Lung (tissue), 12 donors: ENCODE data around the gene CSTF1. TPM values are rescaled to one million over a fixed set of nuclear protein-coding genes. Genes with fewer than 3 reads are reported as not detected.

Experiments
- ATAC-seq: fragments of 200-7000 bp; cut with Tn5 transposase; one replicate; pipeline ENCODE4 v1.9.1; 2020; ENCODE audit warnings: moderate number of reproducible peaks; ENCODE audit not compliant: insufficient read depth, low FRiP score
- DNase-seq, 3 donors: peaks; one replicate each; pipeline ENCODE4 v3.0.0-alpha.2; 2013 to 2017
- H3K27ac ChIP-seq, 2 donors: one replicate each; pipeline ENCODE4 v1.5.1; 2013; ENCODE audit warnings: mild to moderate bottlenecking in 2 of 2, moderate library complexity in 2 of 2, control low read depth in 1 of 2, inconsistent platforms in 1 of 2, low read depth in 1 of 2, low read length in 1 of 2
- H3K27me3 ChIP-seq, 3 donors: one replicate each; pipeline ENCODE4 v1.5.1; 2013; ENCODE audit warnings: low read length in 2 of 3; ENCODE audit not compliant: control insufficient read depth in 3 of 3, insufficient read depth in 3 of 3
- H3K36me3 ChIP-seq, 4 donors: one replicate each; pipeline ENCODE4 v1.5.1; 2013; ENCODE audit warnings: low read length in 4 of 4, mild to moderate bottlenecking in 1 of 4, moderate library complexity in 1 of 4; ENCODE audit not compliant: control insufficient read depth in 4 of 4, insufficient read depth in 4 of 4
- H3K4me1 ChIP-seq, 5 donors: one replicate each; pipeline ENCODE4 v1.5.1; 2013; ENCODE audit warnings: low read length in 5 of 5, mild to moderate bottlenecking in 2 of 5, moderate library complexity in 1 of 5; ENCODE audit not compliant: control insufficient read depth in 5 of 5, insufficient read depth in 5 of 5
- H3K4me3 ChIP-seq: one replicate; pipeline ENCODE4 v1.5.1; 2013; ENCODE audit warnings: mild to moderate bottlenecking, control low read depth, moderate library complexity
- H3K9ac ChIP-seq, 2 donors: one replicate each; pipeline ENCODE4 v1.5.1; 2013; ENCODE audit warnings: low read length in 2 of 2, control low read depth in 1 of 2; ENCODE audit not compliant: insufficient read depth in 1 of 2
- H3K9me3 ChIP-seq, 4 donors: one replicate each; pipeline ENCODE4 v1.5.1; 2013; ENCODE audit warnings: low read length in 3 of 4, mild to moderate bottlenecking in 1 of 4, moderate library complexity in 1 of 4; ENCODE audit not compliant: control insufficient read depth in 4 of 4, insufficient read depth in 3 of 4
- WGBS, 2 donors: extraction: QIAGEN DNeasy Blood & Tissue Kit; methylation state at CpG; one replicate each; pipeline ENCODE4 v1.1.7; 2013; 5-methylcytosine and 5-hydroxymethylcytosine counted together
- polyA plus RNA-seq, 2 donors: library from polyadenylated mRNA; stranded (reverse); fragments of 200-250 nt; gene quantifications; one replicate each; pipeline ENCODE4 v1.2.1, GENCODE V29; 2013
- total RNA-seq, 2 donors: library from RNA; depleted of rRNA in 1 of 2; stranded (reverse); fragments of >200 nt in 1 of 2; gene quantifications; one replicate each; pipeline ENCODE4 v1.2.1, GENCODE V29; 2014 to 2021
- TF ChIP-seq, protein P1 (sequence below): IDR thresholded peaks from 2 replicates; pipeline ENCODE4 v1.5.1; 2012; ENCODE audit warnings: mild to moderate bottlenecking; ENCODE audit errors: control extremely low read depth, extremely low read depth
- donor health status: control.
- donor health status: control.
- donor health status: Bipolar disorder and iron deficiency.
- donor health status: healthy.
- donor health status: DM: yes; HTN: yes; CAD: no.

CSTF1 gene
- total and polyA plus RNA-seq, 4 donors, result 6.4 to 36.1 (median 19.1) TPM

DNA sequence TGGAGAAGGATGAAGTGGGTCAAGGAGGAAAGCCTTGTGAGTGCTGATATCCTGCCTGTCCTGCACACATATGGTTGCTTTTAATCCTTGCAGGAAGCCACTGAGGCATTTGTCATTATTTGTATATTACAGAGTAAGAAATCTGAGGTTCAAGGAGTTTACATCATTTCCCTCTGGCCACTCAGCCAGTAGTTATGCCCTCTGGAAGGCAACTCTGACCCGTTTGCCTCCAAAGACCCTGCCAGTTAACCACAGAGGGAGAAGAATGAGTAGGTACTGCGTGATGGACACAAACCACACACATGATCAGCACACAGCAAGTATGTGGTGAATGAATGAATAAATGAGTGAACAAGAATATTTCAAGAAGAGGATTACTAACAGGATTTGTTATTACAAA, 41.6 kb upstream of the CSTF1 start:
- Histone ChIP-seq H3K36me3 (no peaks in the 10 kb centered on the region), H3K4me3 (no peak overlapping the region), H3K9me3 (peaks cover 0 to 3% (median 0%) of the 10 kb centered on the region in 4 donors), H3K9ac (no peak overlapping the region), H3K27me3 (no peaks in the 10 kb centered on the region), H3K27ac (no peak overlapping the region), H3K4me1 (peaks cover 0 to 18% (median 6%) of the 10 kb centered on the region in 5 donors)
- TF ChIP-seq, protein P1, sequence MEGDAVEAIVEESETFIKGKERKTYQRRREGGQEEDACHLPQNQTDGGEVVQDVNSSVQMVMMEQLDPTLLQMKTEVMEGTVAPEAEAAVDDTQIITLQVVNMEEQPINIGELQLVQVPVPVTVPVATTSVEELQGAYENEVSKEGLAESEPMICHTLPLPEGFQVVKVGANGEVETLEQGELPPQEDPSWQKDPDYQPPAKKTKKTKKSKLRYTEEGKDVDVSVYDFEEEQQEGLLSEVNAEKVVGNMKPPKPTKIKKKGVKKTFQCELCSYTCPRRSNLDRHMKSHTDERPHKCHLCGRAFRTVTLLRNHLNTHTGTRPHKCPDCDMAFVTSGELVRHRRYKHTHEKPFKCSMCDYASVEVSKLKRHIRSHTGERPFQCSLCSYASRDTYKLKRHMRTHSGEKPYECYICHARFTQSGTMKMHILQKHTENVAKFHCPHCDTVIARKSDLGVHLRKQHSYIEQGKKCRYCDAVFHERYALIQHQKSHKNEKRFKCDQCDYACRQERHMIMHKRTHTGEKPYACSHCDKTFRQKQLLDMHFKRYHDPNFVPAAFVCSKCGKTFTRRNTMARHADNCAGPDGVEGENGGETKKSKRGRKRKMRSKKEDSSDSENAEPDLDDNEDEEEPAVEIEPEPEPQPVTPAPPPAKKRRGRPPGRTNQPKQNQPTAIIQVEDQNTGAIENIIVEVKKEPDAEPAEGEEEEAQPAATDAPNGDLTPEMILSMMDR, result no peak
- no peak for DNase-seq
- WGBS, 2 donors, result 57 to 65% methylated on average over 2 of the region's 2 CpGs
- ATAC-seq, result no peak

DNA sequence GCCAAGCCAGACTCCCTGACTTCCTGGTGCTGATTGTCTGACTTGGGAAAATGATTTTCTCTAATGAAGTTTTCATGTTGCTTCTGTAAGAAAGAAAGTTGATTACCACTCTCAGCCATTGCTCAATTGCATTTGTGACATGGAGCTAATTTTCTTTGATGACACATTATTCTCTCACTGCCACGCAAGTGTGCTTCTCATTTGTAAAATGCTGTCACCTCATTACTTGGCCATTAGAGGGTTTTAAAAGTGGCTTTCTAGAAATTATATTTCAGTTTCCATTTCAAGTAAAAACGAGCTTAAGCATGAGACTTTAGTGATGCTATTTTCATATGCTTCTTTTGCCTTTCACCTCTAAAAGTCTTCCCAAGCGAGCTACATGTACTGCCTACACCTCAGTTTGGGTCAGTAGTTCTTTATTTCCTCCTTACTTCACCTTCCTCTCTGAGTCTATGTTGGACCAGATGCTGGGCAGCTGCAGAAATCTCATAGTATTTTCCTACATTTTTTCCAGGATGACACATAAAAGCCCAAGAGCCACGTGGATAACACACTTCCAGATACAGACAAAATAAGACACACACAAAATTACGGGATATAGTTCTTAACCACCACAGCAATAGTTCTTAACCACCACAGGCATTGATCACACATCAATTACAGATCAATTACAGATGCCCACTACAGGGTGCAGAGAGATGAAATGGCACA, 39.9 kb upstream of the CSTF1 start:
- WGBS, 2 donors, result 73 to 83% methylated on average over 5 of the region's 5 CpGs
- no peak for ATAC-seq
- H3K4me3 ChIP-seq, result no peak overlapping the region

GRCh38 chr20:56353356-56353755, 39.1 kb upstream of the CSTF1 start:
- no peaks in the 10 kb centered on the region for H3K36me3 ChIP-seq
- H3K27ac ChIP-seq, result no peak overlapping the region
- 85 to 93% methylated on average over 4 of the region's 4 CpGs for WGBS, 2 donors
- peaks cover 0 to 1% (median 0%) of the 10 kb centered on the region in 4 donors for H3K9me3 ChIP-seq
- DNase-seq (no peak), ATAC-seq (no peak)
- H3K9ac ChIP-seq, result no peak overlapping the region
- H3K4me1 ChIP-seq, result peaks cover 0 to 10% (median under 1%) of the 10 kb centered on the region in 5 donors
- H3K4me3 ChIP-seq, result no peak overlapping the region
- no peaks in the 10 kb centered on the region for H3K27me3 ChIP-seq
- TF ChIP-seq, protein P1, result no peak

More for the DNA sequence above, 39.9 kb upstream of the CSTF1 start:
- Histone ChIP-seq H3K4me1 (peaks cover 0 to 18% (median 6%) of the 10 kb centered on the region in 5 donors), H3K36me3 (no peaks in the 10 kb centered on the region), H3K27ac (no peak overlapping the region), H3K9me3 (peaks cover 0 to 1% (median 0%) of the 10 kb centered on the region in 4 donors), H3K27me3 (no peaks in the 10 kb centered on the region), H3K9ac (no peak overlapping the region)
- peak in 1 of 3 donors; percentile 13 for DNase-seq
- TF ChIP-seq, protein P1, result no peak
